ENCODE data around the gene TMEM270. TPM values are rescaled to one million over a fixed set of nuclear protein-coding genes. Genes with fewer than 3 reads are reported as not detected.

TMEM270 gene
- polyA plus RNA-seq, 1 of the 3 experiments (the other 2 are of a cell fraction) = 0.71 TPM

DNA sequence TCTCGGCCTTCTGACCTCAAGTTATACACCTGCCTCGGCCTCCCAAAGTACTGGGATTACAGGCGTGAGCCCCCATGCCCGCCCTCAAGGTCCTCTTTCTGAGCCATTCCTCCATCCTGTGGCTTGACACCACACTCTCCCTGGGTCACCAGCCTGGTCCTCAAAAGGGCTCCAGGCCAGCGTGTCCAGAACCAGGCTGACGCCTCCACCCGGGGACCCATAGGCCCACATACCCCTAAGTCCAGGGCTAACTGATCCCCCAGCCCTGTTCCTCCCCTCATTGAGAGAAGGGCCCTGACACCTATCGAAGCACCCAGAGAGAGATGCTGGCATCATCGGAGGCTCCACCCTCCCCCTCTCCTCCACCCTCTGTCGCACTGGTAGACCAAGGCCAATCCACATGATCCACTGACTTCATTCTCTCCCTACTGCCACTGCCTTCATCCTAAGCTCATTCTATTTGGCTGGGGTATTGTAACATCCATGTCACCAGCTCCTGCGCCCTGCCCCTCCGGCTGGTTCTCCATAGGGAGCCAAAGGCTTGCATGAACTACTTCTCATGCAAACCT, 46.7 kb downstream of the TMEM270 start:
- H3K9me2 ChIP-seq = no peaks in the 10 kb centered on the region
- no peak for DNase-seq
- no peak overlapping the region for H3K27ac ChIP-seq (ENCODE audit: low read depth in 2 of 2, low read length in 1 of 2)
- H3K79me2 ChIP-seq (ENCODE audit: insufficient read depth) = no peaks in the 10 kb centered on the region
- no peaks in the 10 kb centered on the region for H3K36me3 ChIP-seq (replicated peaks in 1 of 2; ENCODE audit: control insufficient read depth in 1 of 2, insufficient read depth in 2 of 2, low read length in 1 of 2)
- no peaks in the 10 kb centered on the region for H3K27me3 ChIP-seq (ENCODE audit: insufficient read depth)
- H3K4me1 ChIP-seq (ENCODE audit: control insufficient read depth in 1 of 2, insufficient read depth in 2 of 2, low read depth in 1 of 2, low read length in 1 of 2) = no peaks in the 10 kb centered on the region; a peak in 1 of 4 replicates
- H3K4me2 ChIP-seq = no peak overlapping the region
- no peak overlapping the region for H2AFZ ChIP-seq (ENCODE audit: low read depth)
- no peaks in the 10 kb centered on the region for H3K9me3 ChIP-seq
- peaks cover 8% of the 10 kb centered on the region for H3F3A ChIP-seq (replicated peaks; ENCODE audit: insufficient read depth)
- ChIA-PET CTCF (no interaction called here), POLR2A (no interaction called here)
- no peaks in the 10 kb centered on the region for H4K20me1 ChIP-seq (ENCODE audit: insufficient read depth)
- TF ChIP-seq, protein P1, sequence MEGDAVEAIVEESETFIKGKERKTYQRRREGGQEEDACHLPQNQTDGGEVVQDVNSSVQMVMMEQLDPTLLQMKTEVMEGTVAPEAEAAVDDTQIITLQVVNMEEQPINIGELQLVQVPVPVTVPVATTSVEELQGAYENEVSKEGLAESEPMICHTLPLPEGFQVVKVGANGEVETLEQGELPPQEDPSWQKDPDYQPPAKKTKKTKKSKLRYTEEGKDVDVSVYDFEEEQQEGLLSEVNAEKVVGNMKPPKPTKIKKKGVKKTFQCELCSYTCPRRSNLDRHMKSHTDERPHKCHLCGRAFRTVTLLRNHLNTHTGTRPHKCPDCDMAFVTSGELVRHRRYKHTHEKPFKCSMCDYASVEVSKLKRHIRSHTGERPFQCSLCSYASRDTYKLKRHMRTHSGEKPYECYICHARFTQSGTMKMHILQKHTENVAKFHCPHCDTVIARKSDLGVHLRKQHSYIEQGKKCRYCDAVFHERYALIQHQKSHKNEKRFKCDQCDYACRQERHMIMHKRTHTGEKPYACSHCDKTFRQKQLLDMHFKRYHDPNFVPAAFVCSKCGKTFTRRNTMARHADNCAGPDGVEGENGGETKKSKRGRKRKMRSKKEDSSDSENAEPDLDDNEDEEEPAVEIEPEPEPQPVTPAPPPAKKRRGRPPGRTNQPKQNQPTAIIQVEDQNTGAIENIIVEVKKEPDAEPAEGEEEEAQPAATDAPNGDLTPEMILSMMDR (IDR thresholded peaks at IDR 0.05) = no peak
- TF ChIP-seq TCF12 (IDR thresholded peaks at IDR 0.05) = no peak
- no peak for TF ChIP-seq NRF1 (IDR thresholded peaks at IDR 0.05; ENCODE audit: low read depth, low read length)
- TF ChIP-seq ZBTB33 (IDR thresholded peaks at IDR 0.05; ENCODE audit: borderline replicate concordance, low read depth) = no peak
- TF ChIP-seq MXI1 (IDR thresholded peaks at IDR 0.05; ENCODE audit: low read depth, low read length) = no peak
- no peak for TF ChIP-seq GABPA (IDR thresholded peaks at IDR 0.05; ENCODE audit: low read depth)
- TF ChIP-seq YY1 (IDR thresholded peaks at IDR 0.05; ENCODE audit: low read depth) = no peak
- no peak for TF ChIP-seq SIN3A (IDR thresholded peaks at IDR 0.05; ENCODE audit: borderline replicate concordance, low read depth, low read length)
- no peak for TF ChIP-seq MEF2A (IDR thresholded peaks at IDR 0.05; ENCODE audit: borderline replicate concordance, low read depth)
- TF ChIP-seq USF2 (IDR thresholded peaks at IDR 0.05; ENCODE audit: borderline replicate concordance, low read depth, low read length) = no peak
- TF ChIP-seq, protein P2, sequence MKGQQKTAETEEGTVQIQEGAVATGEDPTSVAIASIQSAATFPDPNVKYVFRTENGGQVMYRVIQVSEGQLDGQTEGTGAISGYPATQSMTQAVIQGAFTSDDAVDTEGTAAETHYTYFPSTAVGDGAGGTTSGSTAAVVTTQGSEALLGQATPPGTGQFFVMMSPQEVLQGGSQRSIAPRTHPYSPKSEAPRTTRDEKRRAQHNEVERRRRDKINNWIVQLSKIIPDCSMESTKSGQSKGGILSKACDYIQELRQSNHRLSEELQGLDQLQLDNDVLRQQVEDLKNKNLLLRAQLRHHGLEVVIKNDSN (IDR thresholded peaks at IDR 0.05; ENCODE audit: borderline replicate concordance, low read depth) = no peak
- TF ChIP-seq, protein P3, sequence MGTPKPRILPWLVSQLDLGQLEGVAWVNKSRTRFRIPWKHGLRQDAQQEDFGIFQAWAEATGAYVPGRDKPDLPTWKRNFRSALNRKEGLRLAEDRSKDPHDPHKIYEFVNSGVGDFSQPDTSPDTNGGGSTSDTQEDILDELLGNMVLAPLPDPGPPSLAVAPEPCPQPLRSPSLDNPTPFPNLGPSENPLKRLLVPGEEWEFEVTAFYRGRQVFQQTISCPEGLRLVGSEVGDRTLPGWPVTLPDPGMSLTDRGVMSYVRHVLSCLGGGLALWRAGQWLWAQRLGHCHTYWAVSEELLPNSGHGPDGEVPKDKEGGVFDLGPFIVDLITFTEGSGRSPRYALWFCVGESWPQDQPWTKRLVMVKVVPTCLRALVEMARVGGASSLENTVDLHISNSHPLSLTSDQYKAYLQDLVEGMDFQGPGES (IDR thresholded peaks at IDR 0.05; ENCODE audit: low read depth, low read length) = no peak
- no peak for TF ChIP-seq EZH2phosphoT487 (IDR thresholded peaks at IDR 0.05; ENCODE audit: borderline replicate concordance, low read depth)
- TF ChIP-seq FOXJ3 (CRISPR knock-in tag; IDR thresholded peaks at IDR 0.05) = no peak
- TF ChIP-seq, protein P4, sequence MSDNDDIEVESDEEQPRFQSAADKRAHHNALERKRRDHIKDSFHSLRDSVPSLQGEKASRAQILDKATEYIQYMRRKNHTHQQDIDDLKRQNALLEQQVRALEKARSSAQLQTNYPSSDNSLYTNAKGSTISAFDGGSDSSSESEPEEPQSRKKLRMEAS (IDR thresholded peaks at IDR 0.05; ENCODE audit: low read depth) = no peak
- no peak overlapping the region for H3K9ac ChIP-seq
- 96% methylated on average over 12 of the region's 12 CpGs for WGBS (ENCODE audit: low lambda C conversion rate)
- no peak overlapping the region for H3K4me3 ChIP-seq (ENCODE audit: low read depth in 2 of 2, low read length in 1 of 2)

Data from SK-N-SH (cell line).